GM21576 (cell line): ENCODE results near the gene WDR89.
"Not testable (repeated sequence)": the region's sequence is repeated elsewhere in the genome, so short reads cannot be mapped to it uniquely, and the experiment has no call there.

ENCODE experiments used
- ATAC-seq: cut with Tn5 transposase; IDR thresholded peaks from one replicate; pipeline ENCODE4 v1.9.1; 2021; ENCODE audit warnings: mild to moderate bottlenecking, moderate library complexity; ENCODE audit not compliant: unreplicated experiment

WDR89 gene

DNA sequence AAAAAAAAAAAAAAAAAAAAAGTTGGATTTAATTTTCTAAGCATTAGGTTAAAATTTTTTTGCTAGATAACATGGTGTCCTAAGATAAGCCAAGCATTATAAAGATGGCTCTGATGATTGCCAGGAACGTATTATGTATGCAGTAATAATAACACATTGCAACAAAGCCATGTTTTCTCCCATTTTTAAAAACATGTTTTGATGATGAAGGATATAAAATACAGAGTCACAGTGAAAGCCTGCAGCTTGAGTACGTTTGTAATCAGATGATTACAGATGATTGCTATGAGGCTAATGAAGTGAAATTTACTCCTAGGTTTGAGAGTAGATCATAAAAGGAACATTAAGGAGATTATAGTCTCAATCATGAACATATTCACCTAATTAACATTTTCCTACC is 13.3 kb upstream of the WDR89 start:
- no peak for ATAC-seq

DNA sequence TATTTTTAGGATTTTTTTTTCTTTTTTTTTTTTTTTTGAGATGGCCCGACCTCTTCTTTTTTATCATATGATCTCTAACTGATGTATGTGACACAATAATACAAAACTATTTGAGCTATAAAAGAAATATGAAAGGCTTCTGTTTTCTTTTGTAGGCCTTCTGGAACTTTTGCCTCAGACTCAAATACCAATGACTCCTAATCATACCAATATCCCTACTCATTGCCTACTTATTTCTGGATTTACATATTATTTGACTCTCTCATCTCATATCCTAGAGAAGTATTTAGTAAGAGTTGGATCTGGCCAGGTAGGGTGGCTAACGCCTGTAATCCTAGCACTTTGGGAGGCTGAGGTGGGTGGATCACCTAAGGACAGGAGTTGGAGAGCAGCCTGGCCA is 12.7 kb upstream of the WDR89 start:
- ATAC-seq = no peak

DNA sequence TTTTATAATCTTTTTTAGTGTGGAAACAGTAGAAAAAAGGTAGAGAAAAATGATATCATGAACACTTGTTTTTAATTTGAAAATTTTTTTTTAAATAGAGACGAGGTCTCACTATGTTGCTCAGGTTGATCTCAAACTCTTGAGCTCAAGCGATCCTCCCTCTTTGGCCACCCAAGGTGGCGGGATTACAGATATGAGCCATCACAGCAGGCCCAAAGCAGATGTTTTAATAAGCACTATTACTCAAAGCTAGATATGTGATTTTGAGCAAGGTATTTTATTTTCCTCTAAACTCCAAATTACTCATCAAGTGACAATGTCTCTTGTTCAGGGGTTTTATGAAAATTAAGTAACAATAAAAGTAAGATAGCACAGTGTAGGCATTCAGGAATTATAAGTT is 10.7 kb upstream of the WDR89 start:
- ATAC-seq = no peak

DNA sequence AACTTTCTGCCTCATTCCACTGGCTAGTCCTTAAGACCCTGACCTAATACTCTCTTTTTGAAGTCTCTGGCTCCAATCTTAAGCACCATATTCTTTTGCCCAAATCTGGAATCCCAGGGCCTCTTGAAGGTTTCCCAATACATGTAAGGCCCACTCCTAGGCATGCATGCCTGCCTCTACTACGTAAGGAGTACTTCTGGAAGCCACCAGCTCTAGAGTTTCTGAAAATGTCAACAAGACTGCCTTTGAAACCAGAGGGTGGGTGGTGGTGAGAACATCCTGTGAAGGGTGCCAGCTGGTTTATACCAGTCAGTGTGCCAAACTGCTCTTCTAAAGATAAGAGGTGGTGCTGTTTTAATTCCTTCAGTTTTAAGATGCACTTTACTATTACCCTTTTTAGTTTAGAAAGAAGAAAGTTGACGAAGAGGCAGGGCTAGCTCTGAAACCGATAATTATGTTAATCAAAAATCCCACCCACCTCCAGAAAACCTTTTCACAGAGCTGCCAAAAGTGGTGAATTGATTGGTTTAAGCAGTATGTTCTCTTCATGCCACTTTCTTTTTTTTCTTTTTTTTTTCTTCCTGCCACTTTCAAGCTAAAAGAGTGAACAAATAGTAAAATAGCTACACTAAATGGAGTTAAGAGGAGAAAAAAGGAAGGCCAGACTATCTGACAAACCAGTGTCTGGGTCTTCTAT is 8.7 kb upstream of the WDR89 start:
- ATAC-seq = no peak

DNA sequence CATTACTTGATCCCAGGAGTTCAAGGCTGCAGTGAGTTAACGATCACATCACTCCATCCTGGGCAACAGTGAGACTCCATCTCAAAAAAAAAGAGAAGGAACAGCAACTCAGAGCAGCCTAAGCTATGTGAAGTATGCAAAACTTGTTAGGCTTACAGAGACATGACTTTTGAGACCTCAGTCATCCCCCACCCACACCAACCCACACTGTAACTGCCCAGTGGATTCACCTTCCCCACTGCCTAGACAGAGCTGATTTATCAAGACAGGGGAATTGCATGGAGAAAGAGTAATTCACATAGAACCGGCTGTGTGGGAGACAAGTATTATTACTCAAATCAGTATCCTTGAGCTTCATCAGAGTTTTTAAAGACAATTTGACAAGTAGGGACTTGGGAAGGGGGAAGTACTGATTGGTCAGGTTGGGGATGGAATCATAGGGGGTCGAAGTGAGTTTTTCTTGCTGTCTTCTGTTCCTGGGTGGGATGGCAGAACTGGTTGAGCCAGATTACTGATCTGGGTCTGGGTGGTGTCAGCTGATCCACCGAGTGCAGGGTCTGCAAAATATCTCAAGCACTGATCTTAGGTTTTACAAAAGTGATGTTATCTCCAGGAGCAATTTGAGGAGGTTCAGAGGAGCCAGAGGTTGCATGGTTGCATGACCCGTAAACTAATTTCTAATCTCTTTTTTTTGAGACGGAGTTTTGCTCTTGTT is 6.2 kb upstream of the WDR89 start:
- no peak for ATAC-seq

DNA sequence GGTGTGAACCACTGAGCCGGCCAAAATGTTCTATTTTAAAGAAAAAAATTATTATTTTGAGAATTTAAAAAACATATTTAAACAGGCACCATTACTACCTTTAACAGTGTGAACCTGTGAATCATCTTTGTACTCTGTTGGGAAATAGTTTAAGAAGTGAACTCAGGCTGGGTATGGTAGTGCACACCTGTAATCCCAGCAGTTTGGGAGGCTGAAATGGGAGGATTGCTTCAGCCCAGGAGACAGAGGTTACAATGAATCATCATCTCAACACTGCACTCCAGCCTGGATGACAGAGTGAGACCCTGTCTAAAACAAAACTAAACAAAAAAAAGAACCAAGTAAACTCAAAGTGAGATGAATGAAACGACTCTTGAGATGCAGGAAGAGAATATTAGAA is 3.1 kb upstream of the WDR89 start:
- no peak for ATAC-seq

DNA sequence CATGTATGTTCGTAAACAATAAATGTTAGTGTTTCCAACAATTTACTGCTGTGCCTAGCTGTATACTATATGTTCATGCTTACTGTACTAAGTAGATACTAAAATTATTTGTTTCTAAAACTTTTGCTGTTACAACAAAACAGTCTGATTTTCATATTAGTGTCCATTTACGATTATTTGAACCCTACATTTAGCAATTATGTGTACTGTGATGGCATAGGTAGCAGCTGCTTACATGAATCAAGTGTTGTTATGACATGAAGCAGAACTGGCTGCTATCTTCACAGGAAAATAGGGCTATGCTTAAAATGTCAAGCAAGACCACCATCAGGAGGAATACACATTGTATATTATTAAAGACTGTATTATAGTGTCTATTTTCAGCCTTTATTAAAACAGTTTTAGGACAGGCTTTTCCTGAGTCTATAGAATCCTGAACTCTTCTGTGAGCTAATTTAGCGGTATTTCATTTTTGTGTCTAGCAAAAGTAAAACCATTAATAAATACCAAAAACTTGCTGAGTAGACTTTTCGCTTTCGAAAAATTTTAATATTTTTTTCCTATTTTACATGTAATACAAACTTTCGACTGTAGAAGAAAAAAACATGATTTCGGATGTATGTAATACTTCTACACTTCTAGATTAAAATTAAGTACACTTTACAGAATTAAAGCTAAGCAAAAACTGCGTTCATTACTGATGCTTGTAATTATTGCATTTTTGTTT is 1.1 kb upstream of the WDR89 start:
- no peak for ATAC-seq

DNA sequence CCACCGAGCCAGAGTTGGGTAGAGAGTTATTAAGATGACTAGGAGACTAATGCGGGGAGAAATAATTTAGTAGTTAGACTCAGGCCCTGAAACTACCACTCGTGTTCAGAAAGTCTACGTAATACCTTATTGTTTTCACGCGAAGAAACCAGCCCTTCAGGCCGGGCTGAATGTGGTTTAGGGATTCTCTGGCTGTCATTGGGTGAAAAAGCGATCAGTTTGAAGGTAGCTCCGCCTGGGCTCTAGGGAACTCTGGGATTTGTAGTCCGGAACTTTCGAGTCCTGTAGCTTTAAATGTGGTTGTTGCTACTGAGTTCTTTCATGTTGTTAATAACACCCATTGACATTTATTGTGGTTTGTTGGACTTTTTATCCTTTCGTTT is 549 bp upstream of the WDR89 start:
- peak; percentile 54 for ATAC-seq

DNA sequence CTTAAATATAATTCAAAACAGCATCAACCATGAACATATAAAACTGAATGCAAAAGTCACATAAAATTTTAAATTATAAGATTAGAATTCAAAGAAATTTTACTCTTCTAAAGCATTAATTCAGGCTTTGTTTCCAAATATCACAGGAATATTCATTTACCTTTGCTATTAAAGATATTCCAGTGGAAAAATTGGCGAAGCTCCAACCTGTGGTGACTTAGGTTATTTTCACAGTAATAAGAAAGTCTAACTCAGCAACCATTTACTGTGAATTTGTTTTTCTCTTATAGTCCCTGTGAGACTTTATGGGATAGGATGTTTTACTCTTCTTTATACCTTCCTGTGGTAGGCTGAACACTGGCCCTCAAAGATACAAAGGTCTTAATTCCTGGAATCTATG is 3.2 kb downstream of the WDR89 start:
- no peak for ATAC-seq

DNA sequence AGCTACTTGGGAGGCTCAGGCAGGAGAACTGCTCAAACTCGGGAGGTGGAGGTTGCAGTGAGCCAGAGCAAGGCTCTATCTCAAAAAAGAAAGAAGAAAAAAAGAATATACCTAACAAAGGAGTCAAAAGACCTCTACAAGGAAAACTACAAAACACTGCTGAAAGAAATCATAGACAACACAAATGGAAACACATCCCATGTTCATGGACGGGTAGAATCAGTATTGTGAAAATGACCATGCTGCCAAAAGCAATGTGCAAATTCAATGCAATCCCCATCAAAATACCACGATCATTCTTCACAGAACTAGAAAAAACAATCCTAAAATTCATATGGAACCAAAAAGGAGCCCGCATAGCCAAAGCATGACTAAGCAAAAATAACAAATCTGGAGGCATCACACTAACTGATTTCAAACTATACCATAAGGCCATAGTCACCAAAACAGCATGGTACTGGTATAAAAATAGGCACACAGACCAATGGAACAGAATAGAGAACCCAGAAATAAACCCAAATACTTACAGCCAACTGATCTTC is 5.5 kb downstream of the WDR89 start:
- ATAC-seq = not testable (repeated sequence)

DNA sequence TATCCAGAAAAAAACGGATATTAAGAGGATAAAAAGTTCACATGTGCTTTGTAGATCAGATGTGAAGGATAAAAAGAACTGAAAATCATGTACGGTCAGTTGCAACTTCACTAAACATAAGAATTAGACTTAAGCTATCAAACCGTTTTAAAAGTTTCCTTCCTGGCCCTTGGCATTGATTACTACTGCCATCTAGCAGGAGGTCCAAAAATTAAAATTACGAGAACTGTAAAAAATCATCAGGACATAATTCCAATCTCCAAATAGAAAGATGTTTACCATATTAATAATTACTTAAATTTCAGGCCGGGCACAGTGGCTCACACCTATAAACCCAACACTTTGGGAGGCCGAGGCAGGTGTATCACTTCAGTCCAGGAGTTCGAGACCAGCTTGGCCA is 7.9 kb downstream of the WDR89 start:
- ATAC-seq = no peak

DNA sequence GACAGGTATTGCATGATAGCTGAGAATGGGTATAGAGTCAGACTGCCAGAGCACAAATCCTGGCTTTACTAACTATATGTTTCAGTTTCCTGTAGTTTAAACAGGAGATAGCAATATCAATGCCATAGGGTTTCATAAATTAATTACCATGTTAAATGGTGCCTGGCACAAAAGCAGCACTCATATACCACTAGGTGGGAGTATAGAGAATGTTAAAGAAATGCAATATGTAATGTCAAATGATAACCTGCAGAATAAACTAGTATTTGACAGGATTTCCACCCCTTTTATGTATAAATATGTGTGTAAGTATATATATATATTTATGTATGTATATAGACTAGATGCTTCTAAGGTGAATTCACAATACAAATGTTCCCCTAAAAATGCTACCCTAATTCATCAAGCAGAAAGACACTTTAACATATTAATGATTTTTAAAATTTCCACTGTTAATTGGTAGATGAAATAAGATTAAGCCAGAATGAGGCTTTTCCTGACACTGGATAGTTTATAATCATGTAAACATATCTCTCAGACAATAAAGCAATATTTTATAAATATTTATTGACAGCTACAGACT is 8.6 kb downstream of the WDR89 start:
- ATAC-seq = no peak

DNA sequence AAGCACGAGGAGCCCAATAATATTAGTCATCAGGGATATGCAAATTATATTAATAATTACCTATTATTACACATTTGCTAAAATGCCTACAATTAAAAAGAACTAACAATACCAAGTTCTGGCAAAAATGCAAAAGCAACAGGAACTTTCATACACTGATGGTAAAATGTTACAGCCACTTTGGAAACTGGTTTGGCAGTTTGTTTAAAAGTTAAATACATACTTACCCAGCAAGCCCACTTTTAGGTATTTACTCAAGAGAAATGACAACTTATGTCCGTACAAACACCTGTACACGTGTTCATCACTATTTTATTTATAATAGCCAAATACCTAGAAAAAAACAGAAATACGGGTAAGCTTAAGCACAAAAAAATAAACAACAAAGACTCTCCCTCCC is 17.0 kb downstream of the WDR89 start:
- no peak for ATAC-seq

DNA sequence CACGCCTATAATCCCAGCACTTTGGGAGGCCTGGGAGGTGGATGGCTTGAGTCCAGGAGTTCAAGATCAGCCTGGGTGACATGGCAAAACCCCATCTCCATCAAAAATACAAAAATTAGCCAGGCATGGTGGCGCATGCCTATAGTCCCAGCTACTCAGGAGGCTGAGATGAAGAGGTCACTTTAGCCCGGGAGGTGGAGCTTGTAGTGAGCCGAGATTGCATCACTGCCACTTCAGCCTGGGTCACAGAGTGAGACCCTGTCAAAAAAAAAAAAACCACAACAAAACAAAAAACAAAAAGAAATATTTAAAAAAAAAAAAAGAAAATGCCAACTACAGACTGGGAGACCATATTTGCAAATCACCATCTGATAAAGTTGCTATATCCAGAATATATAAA is 17.5 kb downstream of the WDR89 start:
- ATAC-seq = no peak

DNA sequence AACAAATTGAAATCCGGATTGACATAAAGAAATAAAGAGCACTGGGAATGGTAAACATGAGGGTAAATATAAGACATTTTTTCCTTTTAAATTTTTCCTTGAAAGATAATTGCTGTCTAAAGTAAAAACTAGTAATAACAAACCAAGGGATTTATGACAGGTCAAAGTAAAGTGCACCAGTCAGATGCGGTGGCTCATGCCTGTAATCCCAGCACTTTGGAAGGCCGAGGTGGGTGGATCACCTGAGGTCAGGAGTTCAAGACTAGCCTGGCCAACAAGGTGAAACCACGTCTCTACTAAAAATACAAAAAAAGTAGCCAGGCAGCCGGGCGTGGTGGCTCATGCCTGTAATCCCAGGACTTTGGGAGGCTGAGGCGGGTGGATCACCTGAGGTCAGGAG is 19.7 kb downstream of the WDR89 start:
- ATAC-seq = not testable (repeated sequence)

DNA sequence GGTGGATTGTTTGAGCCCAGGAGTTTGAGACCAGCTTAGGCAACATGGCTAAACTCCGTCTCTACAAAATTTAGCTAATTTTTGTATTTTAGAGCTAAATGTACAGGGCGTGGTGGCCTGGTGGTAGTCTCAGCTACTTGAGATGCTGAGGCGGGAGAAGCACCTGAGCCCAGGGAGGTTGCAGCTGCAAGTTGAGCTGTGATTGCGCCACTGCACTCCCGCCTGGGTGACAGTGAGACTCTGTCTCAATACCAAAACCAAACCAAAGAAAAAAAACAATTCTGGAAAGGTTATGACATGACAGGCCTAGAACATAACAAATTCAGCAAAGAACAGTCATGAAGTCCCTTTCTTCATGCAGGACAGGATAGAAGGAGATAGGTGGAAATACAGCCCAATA is 25.7 kb downstream of the WDR89 start:
- ATAC-seq = no peak

DNA sequence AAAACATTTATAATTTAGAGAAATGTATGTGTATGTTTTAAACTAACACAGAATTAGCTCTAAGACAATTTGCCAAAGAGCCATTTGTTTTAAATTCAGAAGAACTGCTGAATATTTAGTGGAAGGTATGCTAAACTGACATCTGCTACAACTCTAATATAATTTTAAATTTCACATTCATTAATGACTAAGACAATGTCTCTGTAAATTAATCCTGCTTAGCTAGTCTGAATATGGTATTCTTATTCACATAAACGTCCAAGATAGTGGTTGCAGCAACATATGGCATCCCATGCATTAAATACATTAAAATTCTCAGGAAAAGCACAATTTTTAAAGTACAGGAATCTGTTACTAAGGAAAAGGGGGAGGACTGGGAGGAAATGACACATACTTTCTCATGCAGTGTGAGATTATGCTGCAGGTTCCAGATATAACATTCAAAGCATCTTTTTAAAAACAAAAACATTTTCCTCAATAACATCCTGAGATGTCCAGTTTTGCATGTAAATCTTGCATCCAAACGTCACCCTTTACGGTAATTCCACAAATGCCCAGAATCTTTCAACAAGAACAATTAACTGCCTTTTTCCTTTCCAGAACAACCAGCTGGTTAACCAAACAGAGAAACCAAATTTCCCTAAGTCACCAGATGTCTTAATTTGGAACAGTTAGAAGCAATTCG is 26.9 kb downstream of the WDR89 start:
- ATAC-seq = no peak

DNA sequence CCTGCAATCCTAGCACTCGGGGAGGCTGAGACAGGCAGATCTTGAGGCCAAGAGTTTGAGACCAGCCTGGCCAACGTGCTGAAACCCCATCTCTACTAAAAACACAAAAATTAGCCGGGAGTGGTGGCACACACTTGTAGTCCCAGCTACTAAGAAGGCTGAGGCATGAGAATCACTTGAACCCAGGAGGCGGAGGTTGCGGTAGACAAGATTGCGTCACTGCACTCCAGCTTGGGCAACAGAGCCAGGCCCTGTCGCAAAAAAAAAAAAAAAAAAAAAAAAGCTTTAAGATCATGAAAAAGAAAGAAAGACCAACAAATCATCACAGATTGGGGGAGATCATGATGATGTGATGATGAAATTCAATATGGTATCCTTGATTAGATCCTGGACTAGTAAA is 30.6 kb downstream of the WDR89 start:
- no peak for ATAC-seq

DNA sequence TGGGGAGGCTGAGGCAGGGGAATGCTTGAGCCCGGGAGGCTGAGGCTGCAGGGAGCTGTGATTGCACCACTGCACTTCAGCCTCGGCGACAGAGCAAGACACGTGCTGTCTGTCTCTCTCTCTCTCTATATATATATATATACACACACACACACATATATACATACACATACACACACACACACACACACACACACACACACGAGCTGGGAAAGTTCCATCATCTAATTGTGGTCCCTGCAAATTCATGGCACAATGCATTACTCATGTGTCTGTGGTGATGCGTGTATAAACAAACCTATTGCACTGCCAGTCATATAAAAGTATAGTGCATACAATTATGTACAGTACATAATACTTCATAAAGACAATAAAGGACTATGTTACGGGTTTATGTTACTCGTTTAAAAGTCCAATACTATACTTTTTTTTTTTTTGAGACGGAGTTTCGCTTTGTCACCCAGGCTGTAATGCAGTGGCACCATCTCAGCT is 36.6 kb downstream of the WDR89 start:
- ATAC-seq = no peak

DNA sequence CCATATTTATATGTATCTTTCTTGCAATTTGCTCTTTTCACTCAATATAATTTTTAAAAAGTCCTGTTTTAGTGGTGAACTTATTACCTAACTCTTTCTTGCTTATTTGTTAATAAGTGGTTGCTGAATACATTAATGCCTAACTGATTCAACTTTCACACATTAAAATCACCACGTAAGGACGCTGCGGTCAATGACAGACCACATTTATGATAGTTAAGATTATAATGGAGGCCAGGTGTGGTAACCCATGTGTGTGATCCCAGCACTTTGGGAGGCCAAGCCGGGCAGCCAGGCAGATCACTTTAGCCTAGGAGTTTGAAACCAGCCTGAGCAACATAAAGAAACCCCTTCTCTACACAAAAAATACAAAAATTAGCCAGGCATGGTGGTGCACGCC is 37.0 kb downstream of the WDR89 start:
- no peak for ATAC-seq

DNA sequence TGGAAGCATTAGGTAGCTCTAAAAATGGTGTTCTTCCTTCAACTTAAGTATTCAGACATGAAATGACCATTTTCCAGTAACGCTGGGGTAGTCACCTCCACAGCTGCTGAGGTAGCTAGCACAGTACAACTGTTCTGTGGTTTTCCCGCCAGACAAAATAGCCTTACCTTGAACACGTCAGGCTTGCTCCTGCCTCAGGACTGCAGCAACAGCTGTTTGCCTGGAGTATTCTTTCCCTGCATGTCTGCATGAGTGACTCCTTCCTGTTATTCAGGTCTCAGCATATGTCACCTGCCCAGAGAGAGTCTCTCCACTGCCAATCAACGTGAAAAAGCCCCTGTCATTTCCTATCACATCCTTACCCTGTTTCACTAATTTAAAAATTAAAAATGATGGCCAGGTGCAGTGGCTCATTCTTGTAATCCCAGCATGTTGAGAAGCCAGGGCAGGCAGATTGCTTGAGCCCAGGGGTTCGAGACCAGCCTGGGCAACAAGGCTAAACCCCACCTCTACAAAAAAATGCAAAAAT is 37.9 kb downstream of the WDR89 start:
- no peak for ATAC-seq
